Measurements from ENCODE around the gene NAV3.

Gene NAV3

DNA sequence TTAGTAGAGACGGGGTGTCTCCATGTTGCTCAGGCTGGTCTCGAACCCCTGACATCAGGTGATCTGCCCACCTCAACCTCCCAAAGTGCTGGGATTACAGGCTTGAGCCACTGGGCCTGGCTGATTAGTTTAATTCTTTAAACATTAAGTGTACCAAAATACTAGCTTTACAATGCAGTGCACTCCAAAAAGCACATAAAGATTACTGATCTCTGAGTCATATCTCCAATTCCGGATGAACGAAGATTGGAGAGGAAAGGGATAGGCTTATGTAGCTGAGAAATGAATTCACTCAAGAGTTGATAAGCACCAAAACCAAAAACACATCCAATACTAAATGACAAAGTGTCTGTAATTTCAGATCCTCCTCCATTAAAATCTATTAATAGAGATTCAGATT, 15.1 kb downstream of the NAV3 start:
- in situ Hi-C loops (cut with MboI; ENCODE audit: low sequenced_read_pairs), result no loop called here

DNA sequence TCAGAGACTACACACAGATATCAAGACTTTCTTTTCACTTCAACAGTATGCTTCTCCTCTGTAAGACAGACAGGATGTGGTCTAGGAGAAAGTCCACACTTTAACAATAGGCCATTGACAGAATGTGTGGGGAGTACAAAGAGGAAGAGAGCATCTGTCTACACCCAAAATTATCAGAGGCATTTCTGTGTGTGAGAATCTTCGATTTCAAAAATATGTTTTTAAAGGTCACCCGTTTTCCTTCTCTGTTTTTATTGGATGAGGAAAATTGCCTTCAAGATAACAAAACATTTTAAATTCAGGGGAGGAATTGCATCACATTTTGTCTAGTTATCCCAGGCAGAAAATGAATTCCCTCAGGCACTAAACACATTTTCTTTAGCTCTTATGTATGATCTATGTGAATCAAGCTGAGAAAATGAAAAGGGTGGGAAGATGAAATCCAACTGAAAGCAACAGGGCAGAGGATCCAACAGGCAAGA, 16.4 kb downstream of the NAV3 start:
- in situ Hi-C loops (cut with MboI; ENCODE audit: low sequenced_read_pairs), result no loop called here

DNA sequence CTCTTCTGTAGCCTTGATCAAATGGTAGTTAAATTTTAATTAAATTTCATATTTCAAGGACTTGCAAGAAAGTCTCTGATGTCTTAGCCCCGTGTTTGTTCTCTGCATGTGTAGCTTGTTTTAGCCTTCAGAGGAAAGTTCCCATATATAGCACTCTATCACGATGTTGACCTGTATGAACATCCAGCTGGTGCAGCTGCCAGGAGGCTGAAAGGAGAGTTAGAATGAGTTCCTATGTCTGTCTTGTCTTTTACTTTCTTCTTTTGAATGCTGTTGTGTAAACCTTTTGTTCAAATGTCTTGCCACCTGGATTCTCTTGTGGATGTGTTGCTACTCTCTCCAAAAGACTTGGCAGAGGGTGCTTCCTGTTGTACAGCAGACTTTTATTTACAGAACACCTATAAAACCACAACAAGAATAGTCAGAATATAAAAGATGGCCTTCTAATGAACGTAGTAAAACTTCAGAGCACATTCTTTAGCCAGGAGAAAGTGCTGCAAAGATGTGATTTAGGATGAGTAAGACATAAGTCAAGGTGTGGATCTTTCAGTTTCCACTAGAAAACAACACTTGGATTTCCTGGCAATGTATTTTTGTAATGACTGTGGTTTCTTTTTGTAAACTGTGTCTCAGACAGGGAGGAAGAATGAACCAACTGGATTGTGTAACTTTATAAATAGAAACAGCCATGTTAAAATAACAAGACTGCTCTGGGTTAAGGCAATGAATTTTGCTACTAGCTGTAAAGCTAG, 17.2 kb downstream of the NAV3 start:
- in situ Hi-C loops (cut with MboI; ENCODE audit: low sequenced_read_pairs), result no loop called here

DNA sequence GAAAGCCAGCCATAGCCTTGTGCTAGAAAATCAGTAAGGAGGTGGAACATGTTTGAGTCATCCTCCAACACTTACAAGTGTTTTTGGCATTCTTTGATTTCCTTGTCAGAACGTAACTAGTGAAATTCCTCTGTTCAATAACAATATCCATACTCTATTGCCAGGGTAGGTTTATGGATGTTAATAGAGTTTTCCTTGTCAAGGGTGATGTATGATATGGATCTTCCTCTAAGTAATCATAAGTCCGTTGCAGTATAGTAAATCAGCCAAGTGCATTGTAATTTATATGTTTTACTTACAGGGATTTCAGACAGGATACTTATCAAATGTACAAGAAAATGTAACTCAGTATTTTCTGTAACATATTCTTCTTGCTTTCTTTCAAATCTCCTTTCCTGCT, 19.4 kb downstream of the NAV3 start:
- in situ Hi-C loops (cut with MboI; ENCODE audit: low sequenced_read_pairs), result no loop called here

- in situ Hi-C loops (cut with MboI; ENCODE audit: low sequenced_read_pairs), result no loop called here
These were observed 20.0 kb downstream of the NAV3 start for GRCh38 chr12:77850698-77851097.

DNA sequence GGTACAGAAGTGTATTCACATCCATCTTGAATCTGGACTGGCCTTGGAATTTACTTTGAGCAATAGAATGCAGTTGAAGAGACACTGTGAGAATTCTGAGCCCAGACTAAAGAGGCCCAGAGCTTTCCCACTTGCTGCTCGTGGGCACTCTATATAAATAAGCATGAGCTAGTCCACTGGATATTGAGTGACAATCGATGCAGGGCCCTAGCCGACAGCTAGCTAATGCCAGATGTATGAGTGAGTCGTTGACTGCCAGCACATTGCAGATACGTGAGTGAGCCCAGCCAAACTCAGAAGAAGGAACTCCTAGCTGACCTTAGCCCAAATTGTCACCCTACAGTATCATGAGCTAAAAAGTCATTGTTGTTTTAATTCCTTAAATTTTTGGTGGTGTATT, 24.9 kb downstream of the NAV3 start:
- in situ Hi-C loops (cut with MboI; ENCODE audit: low sequenced_read_pairs), result no loop called here

GRCh38 chr12:77861317-77861716, 30.6 kb downstream of the NAV3 start:
- in situ Hi-C loops (cut with MboI; ENCODE audit: low sequenced_read_pairs), result no loop called here

GRCh38 chr12:77865178-77865577, 34.5 kb downstream of the NAV3 start:
- in situ Hi-C loops (cut with MboI; ENCODE audit: low sequenced_read_pairs), result no loop called here

DNA sequence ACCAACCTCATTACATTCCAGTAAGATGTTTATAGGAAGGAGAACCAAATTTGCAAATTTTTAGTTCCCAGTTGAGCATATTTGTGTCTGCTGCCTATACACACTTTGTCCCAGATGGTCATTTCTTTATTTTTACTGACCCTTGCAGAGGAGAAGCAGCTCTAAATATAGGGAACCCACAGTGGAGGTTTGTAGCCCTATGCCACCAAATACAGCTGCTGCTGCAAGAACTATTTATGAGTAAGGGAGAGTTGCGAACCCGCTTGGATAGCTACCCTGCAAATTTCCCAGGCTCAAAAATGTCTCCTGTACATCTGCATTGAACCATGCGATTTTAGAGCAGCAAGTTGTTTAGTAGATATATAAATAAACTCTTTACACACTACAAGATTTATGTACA, 48.2 kb downstream of the NAV3 start:
- in situ Hi-C loops (cut with MboI; ENCODE audit: low sequenced_read_pairs), result no loop called here

GRCh38 chr12:77882709-77883108, 52.0 kb downstream of the NAV3 start:
- in situ Hi-C loops (cut with MboI; ENCODE audit: low sequenced_read_pairs), result no loop called here

GRCh38 chr12:77888611-77889010, 57.9 kb downstream of the NAV3 start:
- in situ Hi-C loops (cut with MboI; ENCODE audit: low sequenced_read_pairs), result no loop called here

- in situ Hi-C loops (cut with MboI; ENCODE audit: low sequenced_read_pairs), result no loop called here
These were observed 60.9 kb downstream of the NAV3 start for GRCh38 chr12:77891518-77892147.

GRCh38 chr12:77893918-77894317, 63.2 kb downstream of the NAV3 start:
- in situ Hi-C loops (cut with MboI; ENCODE audit: low sequenced_read_pairs), result no loop called here

GRCh38 chr12:77894556-77894955, 63.9 kb downstream of the NAV3 start:
- in situ Hi-C loops (cut with MboI; ENCODE audit: low sequenced_read_pairs), result no loop called here

DNA sequence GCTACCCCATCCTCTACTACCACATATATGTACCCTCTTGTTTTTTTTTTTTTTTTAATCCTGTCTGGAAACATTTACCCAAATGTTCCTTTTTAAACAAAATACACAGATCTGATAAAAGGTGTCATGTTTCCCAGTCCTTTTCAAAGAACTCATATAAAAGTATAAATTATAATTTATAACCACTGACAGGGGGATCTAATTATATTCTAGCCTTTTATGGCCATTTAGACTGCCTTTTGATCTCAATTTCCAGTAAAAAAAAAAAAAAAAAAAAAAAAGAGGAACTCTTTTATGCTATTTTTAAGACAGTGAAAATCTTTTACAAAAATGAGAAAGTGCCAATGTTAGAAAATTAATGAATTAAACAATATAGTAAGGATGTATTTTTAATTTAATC, 65.0 kb downstream of the NAV3 start:
- in situ Hi-C loops (cut with MboI; ENCODE audit: low sequenced_read_pairs), result no loop called here

DNA sequence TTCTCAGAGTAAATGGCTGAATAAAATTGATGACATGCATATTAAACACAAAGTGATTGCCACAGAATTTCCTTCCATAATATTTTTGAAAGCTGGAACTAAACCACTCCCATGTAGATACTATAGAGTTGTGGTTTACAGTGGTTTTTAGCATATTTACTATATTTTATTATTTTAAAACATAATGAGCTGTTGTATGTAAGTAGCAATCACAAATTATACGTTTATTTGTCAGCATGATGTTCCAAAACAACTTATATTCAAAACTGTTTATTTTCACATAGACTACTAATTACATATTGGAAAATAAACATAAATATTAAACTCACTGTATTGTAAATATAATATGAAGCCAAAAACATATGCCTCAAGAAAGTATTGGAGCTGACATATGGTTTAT, 77.2 kb downstream of the NAV3 start:
- in situ Hi-C loops (cut with MboI; ENCODE audit: low sequenced_read_pairs), result no loop called here

- in situ Hi-C loops (cut with MboI; ENCODE audit: low sequenced_read_pairs), result no loop called here
These were observed 83.4 kb downstream of the NAV3 start for GRCh38 chr12:77914081-77914488.

DNA sequence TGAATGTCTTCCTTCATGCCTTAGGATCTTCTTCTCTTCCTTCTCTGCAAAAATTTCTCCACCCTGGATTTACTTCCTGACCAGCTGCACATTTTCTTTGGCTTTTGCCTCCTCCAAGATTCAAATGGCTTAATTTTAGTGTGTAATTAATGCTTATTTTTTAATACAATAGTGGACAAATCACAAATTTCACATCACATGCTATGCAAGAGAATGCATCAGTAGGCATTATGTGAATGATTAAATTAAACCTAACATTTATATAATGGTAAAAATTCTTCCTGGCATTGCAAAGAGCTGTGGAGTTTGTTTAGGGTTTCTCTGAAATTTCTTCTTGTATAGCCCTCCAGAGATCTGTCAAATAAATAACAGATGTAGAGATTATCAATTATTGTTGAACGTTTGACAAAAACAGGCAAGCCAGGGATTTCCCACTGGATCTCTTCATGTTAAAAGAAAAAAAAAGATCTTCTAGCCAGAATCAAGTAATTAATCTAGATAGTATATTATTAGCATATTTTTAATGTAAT, 84.4 kb downstream of the NAV3 start:
- in situ Hi-C loops (cut with MboI; ENCODE audit: low sequenced_read_pairs), result no loop called here

GRCh38 chr12:77916276-77916675, 85.6 kb downstream of the NAV3 start:
- in situ Hi-C loops (cut with MboI; ENCODE audit: low sequenced_read_pairs), result no loop called here

GRCh38 chr12:77918046-77918445, 87.4 kb downstream of the NAV3 start:
- in situ Hi-C loops (cut with MboI; ENCODE audit: low sequenced_read_pairs), result no loop called here

DNA sequence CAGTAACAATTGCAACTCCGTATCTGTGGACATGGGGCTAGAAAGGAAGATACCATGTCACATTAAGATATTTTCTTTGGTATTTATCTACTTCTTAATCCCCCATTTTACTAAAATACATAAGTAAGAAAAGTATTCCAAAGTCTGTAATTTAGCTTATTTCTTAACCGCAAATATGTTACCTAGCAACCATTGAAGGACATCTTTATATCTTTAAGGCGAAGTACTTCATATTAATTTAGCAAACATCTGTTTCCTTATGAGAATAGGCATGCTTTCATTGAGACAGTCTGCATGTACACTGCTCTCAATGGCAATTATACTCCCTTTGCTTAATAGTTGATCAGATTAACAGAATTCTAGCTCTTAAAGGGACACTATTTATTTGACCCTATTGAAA, 88.8 kb downstream of the NAV3 start:
- in situ Hi-C loops (cut with MboI; ENCODE audit: low sequenced_read_pairs), result no loop called here

DNA sequence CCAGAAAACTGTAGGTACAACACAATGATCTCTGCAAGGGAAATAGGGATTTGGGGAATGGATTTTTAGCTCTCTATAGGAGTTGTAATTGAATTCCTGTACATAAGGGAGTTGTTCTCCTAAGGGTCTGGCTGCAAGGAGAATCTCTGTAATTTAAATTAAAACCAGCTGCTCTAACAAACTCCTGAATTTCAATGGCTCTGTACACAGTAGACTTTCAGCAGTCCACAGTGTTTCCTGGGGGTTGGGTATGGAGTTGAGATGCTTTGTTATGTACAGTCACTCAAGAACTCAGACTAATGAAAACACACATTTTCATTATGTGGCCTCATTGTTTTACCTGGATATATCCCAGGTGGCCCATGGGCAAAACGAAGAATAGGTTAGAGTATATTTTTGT, 93.2 kb downstream of the NAV3 start:
- in situ Hi-C loops (cut with MboI; ENCODE audit: low sequenced_read_pairs), result no loop called here

All from HL-60/S4 treated with phorbol 12-myristate 13-acetate at 8.2 ng/mL for 4 days and 3 days (cell line).